K562 (cell line): ENCODE data around the gene MYG1. TPM values are rescaled to one million over a fixed set of nuclear protein-coding genes. Genes with fewer than 3 reads are reported as not detected.

Source experiments
- BACH1 ChIP-seq: fragments of 200-800 bp; sonication (Bioruptor generic); IDR thresholded peaks from 2 replicates; pipeline ENCODE4 v1.6.1; 2016; ENCODE audit warnings: missing genetic modification characterization, missing compliant biosample characterization
- E2F3 ChIP-seq: fragments of 250-450 bp; sonication (Bioruptor Pico); IDR thresholded peaks from 2 replicates; pipeline ENCODE4 v1.4.0; 2020; ENCODE audit warnings: mild to moderate bottlenecking
- ELK3 ChIP-seq: fragments of 450-650 bp; formaldehyde crosslinking; IDR thresholded peaks from 2 replicates; pipeline ENCODE4 v1.4.0; 2020; ENCODE audit warnings: mild to moderate bottlenecking
- IRF1 ChIP-seq: sonication (generic); formaldehyde crosslinking; IDR thresholded peaks from 2 replicates; pipeline ENCODE4 v1.8.0; 2022; ENCODE audit warnings: missing genetic modification reagents, mild to moderate bottlenecking, borderline replicate concordance
- PCBP1 ChIP-seq: fragments of 200-400 bp; formaldehyde crosslinking; IDR thresholded peaks from 2 replicates; pipeline ENCODE4 v1.6.1; 2018; ENCODE audit warnings: mild to moderate bottlenecking, low read depth, low read length; ENCODE audit not compliant: poor library complexity, severe bottlenecking
- POLR2G ChIP-seq: fragments of 200-400 bp; formaldehyde crosslinking; IDR thresholded peaks from 2 replicates; pipeline ENCODE4 v1.6.1; 2017; ENCODE audit warnings: low read depth, mild to moderate bottlenecking, antibody characterized with exemption, low read length, moderate library complexity
- PTBP1 ChIP-seq: fragments of 200-400 bp; formaldehyde crosslinking; IDR thresholded peaks from 2 replicates; pipeline ENCODE4 v1.6.1; 2017; ENCODE audit warnings: low read depth, low read length
- SMARCE1 ChIP-seq: fragments of 450-650 bp; IDR thresholded peaks from 2 replicates; pipeline ENCODE4 v1.7.1; 2016; ENCODE audit warnings: mild to moderate bottlenecking
- SRF ChIP-seq, 2 experiments: fragments of 250-450, 450-650 bp in 1 of 2; sonication (Bioruptor Pico) in 1 of 2; sonication (generic) in 1 of 2; formaldehyde crosslinking; IDR thresholded peaks; 2 replicates each; pipeline versions ENCODE4 v1.5.0 to v1.5.1; 2020 to 2022; ENCODE audit warnings: mild to moderate bottlenecking in 1 of 2, missing genetic modification reagents in 1 of 2
- ZNF395 ChIP-seq: fragments of 200-800 bp; sonication (Bioruptor generic); IDR thresholded peaks from 2 replicates; pipeline ENCODE4 v1.6.1; 2017; ENCODE audit warnings: missing genetic modification characterization, missing compliant biosample characterization
- polyA plus RNA-seq, 8 experiments: library from polyadenylated mRNA; depleted of rRNA in 4 of 8; stranded (reverse) in 5 of 8; unstranded in 3 of 8; fragments of >200 nt; fragmentation: Nextera tagmentation in 2 of 8; fragmentation: Illumina TruSeq in 1 of 8; extraction: Ambion mirVana in 2 of 8; extraction: Trizol in 1 of 8; gene quantifications; 2 replicates each; pipeline versions ENCODE4 v1.2.1 to v1.2.3, GENCODE V29; 2011 to 2014; ENCODE audit warnings: inconsistent platforms in 1 of 8, missing spikeins in 1 of 8
- total RNA-seq, 7 experiments: library from RNA; depleted of rRNA in 6 of 7; stranded (reverse); fragments of >200 nt in 6 of 7; fragmentation: Illumina TruSeq in 2 of 7; extraction: Trizol in 2 of 7; gene quantifications; 2 replicates each; pipeline versions ENCODE4 v1.2.1 to v1.2.3, GENCODE V29; 2011 to 2021; ENCODE audit warnings: low replicate concordance in 1 of 7
- TF ChIP-seq, protein P1 (sequence below): sonication (generic); formaldehyde crosslinking; IDR thresholded peaks from 2 replicates; pipeline ENCODE4 v1.8.1; 2023; ENCODE audit warnings: missing genetic modification reagents, mild to moderate bottlenecking, borderline replicate concordance

MYG1 gene
- total and polyA plus RNA-seq, 9 of the 15 experiments (the other 6 are each of a cell fraction or from before 2014, with no cell fraction given) = 0.45 to 5.6 (median 2.1) TPM

- no peak for TF ChIP-seq ZNF395 (CRISPR knock-in tag)
- TF ChIP-seq PCBP1 = no peak
- no peak for TF ChIP-seq PTBP1
- 0 out of 2 replicates have a peak, but pooled peaks have one; percentile 37 for TF ChIP-seq E2F3
- TF ChIP-seq, protein P1, sequence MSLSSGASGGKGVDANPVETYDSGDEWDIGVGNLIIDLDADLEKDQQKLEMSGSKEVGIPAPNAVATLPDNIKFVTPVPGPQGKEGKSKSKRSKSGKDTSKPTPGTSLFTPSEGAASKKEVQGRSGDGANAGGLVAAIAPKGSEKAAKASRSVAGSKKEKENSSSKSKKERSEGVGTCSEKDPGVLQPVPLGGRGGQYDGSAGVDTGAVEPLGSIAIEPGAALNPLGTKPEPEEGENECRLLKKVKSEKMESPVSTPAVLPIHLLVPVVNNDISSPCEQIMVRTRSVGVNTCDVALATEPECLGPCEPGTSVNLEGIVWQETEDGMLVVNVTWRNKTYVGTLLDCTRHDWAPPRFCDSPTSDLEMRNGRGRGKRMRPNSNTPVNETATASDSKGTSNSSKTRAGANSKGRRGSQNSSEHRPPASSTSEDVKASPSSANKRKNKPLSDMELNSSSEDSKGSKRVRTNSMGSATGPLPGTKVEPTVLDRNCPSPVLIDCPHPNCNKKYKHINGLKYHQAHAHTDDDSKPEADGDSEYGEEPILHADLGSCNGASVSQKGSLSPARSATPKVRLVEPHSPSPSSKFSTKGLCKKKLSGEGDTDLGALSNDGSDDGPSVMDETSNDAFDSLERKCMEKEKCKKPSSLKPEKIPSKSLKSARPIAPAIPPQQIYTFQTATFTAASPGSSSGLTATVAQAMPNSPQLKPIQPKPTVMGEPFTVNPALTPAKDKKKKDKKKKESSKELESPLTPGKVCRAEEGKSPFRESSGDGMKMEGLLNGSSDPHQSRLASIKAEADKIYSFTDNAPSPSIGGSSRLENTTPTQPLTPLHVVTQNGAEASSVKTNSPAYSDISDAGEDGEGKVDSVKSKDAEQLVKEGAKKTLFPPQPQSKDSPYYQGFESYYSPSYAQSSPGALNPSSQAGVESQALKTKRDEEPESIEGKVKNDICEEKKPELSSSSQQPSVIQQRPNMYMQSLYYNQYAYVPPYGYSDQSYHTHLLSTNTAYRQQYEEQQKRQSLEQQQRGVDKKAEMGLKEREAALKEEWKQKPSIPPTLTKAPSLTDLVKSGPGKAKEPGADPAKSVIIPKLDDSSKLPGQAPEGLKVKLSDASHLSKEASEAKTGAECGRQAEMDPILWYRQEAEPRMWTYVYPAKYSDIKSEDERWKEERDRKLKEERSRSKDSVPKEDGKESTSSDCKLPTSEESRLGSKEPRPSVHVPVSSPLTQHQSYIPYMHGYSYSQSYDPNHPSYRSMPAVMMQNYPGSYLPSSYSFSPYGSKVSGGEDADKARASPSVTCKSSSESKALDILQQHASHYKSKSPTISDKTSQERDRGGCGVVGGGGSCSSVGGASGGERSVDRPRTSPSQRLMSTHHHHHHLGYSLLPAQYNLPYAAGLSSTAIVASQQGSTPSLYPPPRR (CRISPR knock-in tag) = 0 out of 2 replicates have a peak, but pooled peaks have one; percentile 33
- no peak for TF ChIP-seq IRF1
- no peak for TF ChIP-seq BACH1
- no peak for TF ChIP-seq SMARCE1
- TF ChIP-seq SRF (CRISPR knock-in tag; IDR thresholded peaks at IDR 0.05) = no peak
- TF ChIP-seq POLR2G = no peak
- TF ChIP-seq ELK3 (CRISPR knock-in tag) = no peak
These were observed 53.1 kb downstream of the MYG1 start (continued) for GRCh38 chr12:53352331-53353256.
